Measurements from ENCODE around the gene CDO1. TPM values are rescaled to one million over a fixed set of nuclear protein-coding genes. Genes with fewer than 3 reads are reported as not detected.

The CDO1 gene
- total and polyA plus RNA-seq, 2 of the 8 experiments (the other 6 are each of a cell fraction or from before 2014, with no cell fraction given) = 26.1 to 29.5 TPM

GRCh38 chr5:115855959-115856358 is 39.5 kb upstream of the CDO1 start (continued):
- TF ChIP-seq ATF2 (IDR thresholded peaks at IDR 0.05; ENCODE audit: low read length) = no peak
- TF ChIP-seq CHD1 (IDR thresholded peaks at IDR 0.05; ENCODE audit: low read depth, low read length) = no peak
- no peak for TF ChIP-seq ZNF274 (IDR thresholded peaks at IDR 0.05; ENCODE audit: borderline replicate concordance, extremely low read depth, low read length)
- TF ChIP-seq USF2 (IDR thresholded peaks at IDR 0.05; ENCODE audit: low read length) = no peak
- no peak for TF ChIP-seq YY1 (IDR thresholded peaks at IDR 0.05; ENCODE audit: low read depth, low read length)
- no peak for TF ChIP-seq GTF2F1 (IDR thresholded peaks at IDR 0.05; ENCODE audit: borderline replicate concordance, low read depth, low read length)
- TF ChIP-seq KDM1A (IDR thresholded peaks at IDR 0.05; ENCODE audit: borderline replicate concordance, low read length) = no peak
- no peak for TF ChIP-seq SP4 (IDR thresholded peaks at IDR 0.05; ENCODE audit: low read length)
